HEK293 (cell line): ENCODE results near the gene ASCC3.

Source experiments
- CTCF ChIA-PET: fragments of 350-600 bp; formaldehyde crosslinking; extraction: SDS; loops from one replicate; lab custom pipeline; 2021; ENCODE audit warnings: antibody characterized with exemption; lab: Yijun Ruan, JAX
- POLR2A ChIA-PET: fragments of 300-600 bp; formaldehyde crosslinking; extraction: SDS; loops from one replicate; lab custom pipeline; 2020; ENCODE audit warnings: antibody characterized with exemption, inconsistent platforms; lab: Yijun Ruan, JAX
- H3K27ac ChIP-seq: fragments of 200-500 bp; sonication (Bioruptor generic); 2 replicates; pipeline ENCODE4 v1.5.1; 2014; ENCODE audit warnings: low read depth, low read length, control low read depth, inconsistent platforms; ENCODE audit errors: extremely low read depth
- H3K36me3 ChIP-seq, 2 experiments: fragments of 200-500 bp in 1 of 2; sonication (Bioruptor generic) in 1 of 2; 1 replicate in 1 of 2; 2 replicates in 1 of 2; pipeline ENCODE4 v1.5.1; 2014 to 2017; ENCODE audit warnings: inconsistent platforms in 2 of 2, low read length in 2 of 2; ENCODE audit not compliant: control insufficient read depth in 2 of 2, insufficient read depth in 1 of 2
- H3K4me1 ChIP-seq: fragments of 200-500 bp; sonication (Bioruptor generic); 2 replicates; pipeline ENCODE4 v1.5.1; 2014; ENCODE audit warnings: mild to moderate bottlenecking, low read length, inconsistent platforms; ENCODE audit not compliant: control insufficient read depth, insufficient read depth
- H3K4me3 ChIP-seq: 2 replicates; pipeline ENCODE4 v1.5.1; 2011; ENCODE audit warnings: low read depth, mild to moderate bottlenecking, control low read depth, low read length, moderate library complexity
- H3K9me3 ChIP-seq: fragments of 200-500 bp; sonication (Bioruptor generic); 2 replicates; pipeline ENCODE4 v1.5.1; 2014; ENCODE audit warnings: low read depth, low read length, inconsistent platforms; ENCODE audit not compliant: control insufficient read depth, insufficient read depth
- BCL11B ChIP-seq: fragments of 450-650 bp; formaldehyde crosslinking; IDR thresholded peaks from 2 replicates; pipeline ENCODE4 v1.5.1; 2016; ENCODE audit warnings: low read depth, missing biosample characterization, missing genetic modification characterization
- FEZF1 ChIP-seq: fragments of 450-650 bp; formaldehyde crosslinking; IDR thresholded peaks from 2 replicates; pipeline ENCODE4 v1.5.1; 2016; ENCODE audit warnings: missing biosample characterization, missing genetic modification characterization
- HOXC10 ChIP-seq: sonication (generic); formaldehyde crosslinking; IDR thresholded peaks from 2 replicates; pipeline ENCODE4 v1.8.1; 2023; ENCODE audit warnings: mild to moderate bottlenecking, missing genetic modification reagents
- KLF7 ChIP-seq: fragments of 450-650 bp; formaldehyde crosslinking; IDR thresholded peaks from 2 replicates; pipeline ENCODE4 v1.5.1; 2016; ENCODE audit warnings: missing biosample characterization, missing genetic modification characterization, borderline replicate concordance
- KLF8 ChIP-seq: fragments of 450-650 bp; formaldehyde crosslinking; IDR thresholded peaks from 2 replicates; pipeline ENCODE4 v1.5.1; 2016; ENCODE audit warnings: missing biosample characterization, missing genetic modification characterization
- SP3 ChIP-seq: fragments of 450-650 bp; formaldehyde crosslinking; IDR thresholded peaks from 2 replicates; pipeline ENCODE4 v1.5.1; 2016; ENCODE audit warnings: missing biosample characterization, missing genetic modification characterization
- TCF7L2 ChIP-seq: IDR thresholded peaks from 2 replicates; pipeline ENCODE4 v1.6.1; 2011; ENCODE audit warnings: low read depth, mild to moderate bottlenecking, inconsistent platforms, low read length, moderate library complexity, borderline replicate concordance
- ZBTB48 ChIP-seq: fragments of 450-650 bp; formaldehyde crosslinking; IDR thresholded peaks from 2 replicates; pipeline ENCODE4 v1.5.1; 2016; ENCODE audit warnings: missing biosample characterization, missing genetic modification characterization
- ZFP3 ChIP-seq: fragments of 450-650 bp; formaldehyde crosslinking; IDR thresholded peaks from 2 replicates; pipeline ENCODE4 v1.5.1; 2016; ENCODE audit warnings: low read depth, missing biosample characterization, missing genetic modification characterization
- ZFP37 ChIP-seq: fragments of 450-650 bp; formaldehyde crosslinking; IDR thresholded peaks from 2 replicates; pipeline ENCODE4 v1.5.1; 2016; ENCODE audit warnings: missing biosample characterization, missing genetic modification characterization
- ZFP41 ChIP-seq: fragments of 450-650 bp; formaldehyde crosslinking; IDR thresholded peaks from 2 replicates; pipeline ENCODE4 v1.5.1; 2016; ENCODE audit warnings: missing biosample characterization, missing genetic modification characterization, borderline replicate concordance
- ZNF169 ChIP-seq: fragments of 450-650 bp; formaldehyde crosslinking; IDR thresholded peaks from 2 replicates; pipeline ENCODE4 v1.5.1; 2016; ENCODE audit warnings: missing biosample characterization, missing genetic modification characterization
- ZNF214 ChIP-seq: fragments of 450-650 bp; formaldehyde crosslinking; IDR thresholded peaks from 2 replicates; pipeline ENCODE4 v1.5.1; 2017; ENCODE audit warnings: missing biosample characterization, mild to moderate bottlenecking, missing genetic modification characterization, borderline replicate concordance
- ZNF23 ChIP-seq: fragments of 450-650 bp; formaldehyde crosslinking; IDR thresholded peaks from 2 replicates; pipeline ENCODE4 v1.5.1; 2016; ENCODE audit warnings: missing biosample characterization, missing genetic modification characterization, borderline replicate concordance
- ZNF280C ChIP-seq: fragments of 450-650 bp; formaldehyde crosslinking; IDR thresholded peaks from 2 replicates; pipeline ENCODE4 v1.5.1; 2016; ENCODE audit warnings: missing biosample characterization, missing genetic modification characterization
- ZNF311 ChIP-seq: fragments of 450-650 bp; formaldehyde crosslinking; IDR thresholded peaks from 2 replicates; pipeline ENCODE4 v1.5.1; 2017; ENCODE audit warnings: missing biosample characterization, missing genetic modification characterization, borderline replicate concordance
- ZNF324 ChIP-seq: fragments of 450-650 bp; formaldehyde crosslinking; IDR thresholded peaks from 2 replicates; pipeline ENCODE4 v1.5.1; 2016; ENCODE audit warnings: missing biosample characterization, missing genetic modification characterization
- ZNF416 ChIP-seq: fragments of 450-650 bp; formaldehyde crosslinking; IDR thresholded peaks from 2 replicates; pipeline ENCODE4 v1.5.1; 2016; ENCODE audit warnings: missing biosample characterization, missing genetic modification characterization
- ZNF501 ChIP-seq: fragments of 450-650 bp; formaldehyde crosslinking; IDR thresholded peaks from 2 replicates; pipeline ENCODE4 v1.5.1; 2016; ENCODE audit warnings: missing biosample characterization, missing genetic modification characterization
- ZNF510 ChIP-seq: fragments of 450-650 bp; formaldehyde crosslinking; IDR thresholded peaks from 2 replicates; pipeline ENCODE4 v1.5.1; 2018; ENCODE audit warnings: mild to moderate bottlenecking, missing genetic modification characterization, missing biosample characterization; ENCODE audit not compliant: insufficient replicate concordance
- ZNF530 ChIP-seq: fragments of 450-650 bp; formaldehyde crosslinking; IDR thresholded peaks from 2 replicates; pipeline ENCODE4 v1.5.1; 2016; ENCODE audit warnings: low read depth, missing biosample characterization, missing genetic modification characterization
- ZNF580 ChIP-seq: fragments of 450-650 bp; formaldehyde crosslinking; IDR thresholded peaks from 2 replicates; pipeline ENCODE4 v1.5.1; 2016; ENCODE audit warnings: missing biosample characterization, missing genetic modification characterization
- ZNF629 ChIP-seq: fragments of 450-650 bp; formaldehyde crosslinking; IDR thresholded peaks from 2 replicates; pipeline ENCODE4 v1.5.1; 2017; ENCODE audit warnings: missing biosample characterization, missing genetic modification characterization
- ZNF692 ChIP-seq: fragments of 450-650 bp; formaldehyde crosslinking; IDR thresholded peaks from 2 replicates; pipeline ENCODE4 v1.5.1; 2016; ENCODE audit warnings: missing biosample characterization, missing genetic modification characterization
- ZNF777 ChIP-seq: fragments of 450-650 bp; formaldehyde crosslinking; IDR thresholded peaks from 2 replicates; pipeline ENCODE4 v1.5.1; 2017; ENCODE audit warnings: missing biosample characterization, missing genetic modification characterization, borderline replicate concordance
- ZNF785 ChIP-seq: fragments of 450-650 bp; formaldehyde crosslinking; IDR thresholded peaks from 2 replicates; pipeline ENCODE4 v1.5.1; 2016; ENCODE audit warnings: missing biosample characterization, missing genetic modification characterization
- ZSCAN23 ChIP-seq: fragments of 450-650 bp; formaldehyde crosslinking; IDR thresholded peaks from 2 replicates; pipeline ENCODE4 v1.5.1; 2016; ENCODE audit warnings: missing biosample characterization, missing genetic modification characterization
- ZXDB ChIP-seq: fragments of 450-650 bp; formaldehyde crosslinking; IDR thresholded peaks from 2 replicates; pipeline ENCODE4 v1.5.1; 2016; ENCODE audit warnings: missing biosample characterization, missing genetic modification characterization

Gene ASCC3

GRCh38 chr6:100518588-100518987 is 362.5 kb downstream of the ASCC3 start (continued):
- TF ChIP-seq ZNF280C (tag by site-specific recombination) (no peak), ZNF311 (no peak)

GRCh38 chr6:100517633-100518032 is 363.5 kb downstream of the ASCC3 start:
- Histone ChIP-seq H3K4me1 (no peaks in the 10 kb centered on the region), H3K9me3 (no peaks in the 10 kb centered on the region), H3K36me3 (peaks cover 0 to 31% of the 10 kb centered on the region in 2 experiments; a peak in 1 of 3 replicates), H3K27ac (no peak overlapping the region), H3K4me3 (no peak overlapping the region)
- TF ChIP-seq ZSCAN23: no peak
- no peak for TF ChIP-seq TCF7L2
- TF ChIP-seq ZNF416 (tag by site-specific recombination): no peak
- no peak for TF ChIP-seq ZNF530 (tag by site-specific recombination)
- TF ChIP-seq SP3: no peak
- TF ChIP-seq FEZF1 (tag by site-specific recombination): no peak
- TF ChIP-seq ZNF214: no peak
- no peak for TF ChIP-seq ZNF510 (tag by site-specific recombination)
- no peak for TF ChIP-seq ZNF501 (tag by site-specific recombination)
- TF ChIP-seq ZNF785 (tag by site-specific recombination): no peak
- TF ChIP-seq ZNF169: no peak
- TF ChIP-seq ZBTB48 (tag by site-specific recombination): no peak
- CTCF ChIA-PET: interaction anchor here (0.7 to 1.3 kb wide), 2 partner anchors 174 to 411 kb away, joined by 3 to 5 read pairs; no protein-coding TSS in a partner anchor
- POLR2A ChIA-PET: no interaction called here

- Histone ChIP-seq H3K4me1 (no peaks in the 10 kb centered on the region), H3K36me3 (peaks cover 0 to 36% of the 10 kb centered on the region in 2 experiments; a peak in 1 of 3 replicates), H3K9me3 (no peaks in the 10 kb centered on the region), H3K4me3 (no peak overlapping the region), H3K27ac (no peak overlapping the region)
- TF ChIP-seq ZNF777: no peak
- TF ChIP-seq KLF8: no peak
- TF ChIP-seq ZNF324: no peak
- TF ChIP-seq KLF7 (tag by site-specific recombination): no peak
- TF ChIP-seq ZFP37 (tag by site-specific recombination): no peak
- no peak for TF ChIP-seq HOXC10 (CRISPR knock-in tag)
- TF ChIP-seq ZNF23: no peak
- no peak for TF ChIP-seq ZNF280C (tag by site-specific recombination)
- no peak for TF ChIP-seq ZFP41 (tag by site-specific recombination)
- TF ChIP-seq ZNF692 (tag by site-specific recombination): no peak
- no peak for TF ChIP-seq ZNF580 (tag by site-specific recombination)
- TF ChIP-seq ZXDB: no peak
- TF ChIP-seq BCL11B (tag by site-specific recombination): no peak
- no peak for TF ChIP-seq ZNF629 (tag by site-specific recombination)
- no peak for TF ChIP-seq ZFP3 (tag by site-specific recombination)
- POLR2A ChIA-PET: no interaction called here
- CTCF ChIA-PET: interaction anchor here (0.7 kb wide), 1 partner anchor 174 kb away, joined by 5 read pairs; no protein-coding TSS in a partner anchor
Observed at GRCh38 chr6:100517106-100517505, 364.0 kb downstream of the ASCC3 start.
